Fibroblast of peridontal ligament (primary cell): ENCODE measurements around the gene TOPAZ1.

ENCODE experiments used
- DNase-seq: peaks from one replicate; pipeline ENCODE4 v3.0.0-alpha.2; 2010; ENCODE audit errors: extremely low read depth

TOPAZ1 gene

DNA sequence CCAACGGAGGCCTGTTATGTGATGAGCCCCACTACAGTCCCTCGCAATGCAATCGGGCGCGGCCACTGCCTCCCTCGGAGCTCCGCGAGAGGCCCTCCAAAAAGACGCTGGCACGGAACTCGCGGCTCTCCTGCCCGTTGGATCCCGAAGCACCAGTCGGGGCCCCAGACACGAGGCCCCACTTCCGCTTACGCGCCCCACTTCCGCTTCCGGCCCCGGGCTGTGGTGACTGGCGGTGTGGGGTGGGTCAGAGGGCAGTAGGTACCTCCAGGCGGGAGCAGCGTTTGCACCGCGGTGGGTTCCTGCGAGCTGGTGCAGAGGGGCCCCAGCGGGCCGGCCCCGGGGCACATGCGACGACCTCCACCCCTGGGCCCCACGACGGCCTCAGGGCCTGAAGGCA is at the start of gene TOPAZ1:
Gene TOPAZ1 (plus strand): TSS at position 181 of the 400 bp plus-strand sequence. CDS start 168 bp downstream, at position 349.
- no peak for DNase-seq

DNA sequence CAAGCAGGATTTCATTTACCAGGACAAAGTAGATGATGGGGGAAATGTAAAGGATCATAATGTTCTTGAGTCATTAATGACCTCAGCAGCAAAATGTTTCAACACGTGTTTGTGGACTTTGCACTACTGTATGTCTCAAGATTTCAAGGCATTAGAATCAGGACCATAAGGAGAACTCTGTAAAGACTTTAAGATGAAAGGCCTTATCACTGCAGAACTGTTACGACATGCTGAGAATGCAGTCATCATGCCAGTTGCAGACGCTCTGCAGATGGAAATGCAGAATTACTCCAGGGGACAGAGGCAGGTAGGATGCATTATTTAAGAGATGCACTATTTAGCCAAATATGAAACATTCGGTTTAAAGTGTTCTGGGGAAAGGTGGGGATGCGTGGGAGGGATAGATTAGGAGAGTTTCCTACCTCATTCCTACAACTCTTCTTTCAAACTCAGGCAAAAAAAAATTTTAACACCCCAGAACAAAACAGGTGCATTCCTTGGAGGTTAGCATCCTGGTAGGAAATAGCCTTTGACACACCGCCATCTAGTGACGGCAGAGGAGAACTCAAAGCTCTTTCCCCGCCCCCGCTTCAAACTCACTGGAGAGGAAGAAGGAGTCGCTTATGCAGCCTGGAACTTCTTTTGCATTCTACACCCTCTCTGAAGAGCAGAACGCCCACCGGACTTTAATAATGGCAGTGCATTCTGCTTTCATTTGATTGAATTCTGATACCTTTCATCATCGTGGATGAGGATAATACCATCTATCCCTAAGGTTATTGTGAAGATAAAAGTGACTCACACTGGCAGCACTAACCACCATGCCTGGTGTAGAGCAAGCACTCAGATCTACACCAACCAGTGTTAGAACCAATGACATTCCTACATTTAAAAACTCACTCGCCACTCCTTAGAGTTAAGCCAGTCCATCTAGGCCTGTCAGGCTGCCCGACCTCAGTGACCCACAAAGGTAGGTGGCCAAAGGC is 43.1 kb upstream of the TOPAZ1 start:
- peak; percentile 78 for DNase-seq

DNA sequence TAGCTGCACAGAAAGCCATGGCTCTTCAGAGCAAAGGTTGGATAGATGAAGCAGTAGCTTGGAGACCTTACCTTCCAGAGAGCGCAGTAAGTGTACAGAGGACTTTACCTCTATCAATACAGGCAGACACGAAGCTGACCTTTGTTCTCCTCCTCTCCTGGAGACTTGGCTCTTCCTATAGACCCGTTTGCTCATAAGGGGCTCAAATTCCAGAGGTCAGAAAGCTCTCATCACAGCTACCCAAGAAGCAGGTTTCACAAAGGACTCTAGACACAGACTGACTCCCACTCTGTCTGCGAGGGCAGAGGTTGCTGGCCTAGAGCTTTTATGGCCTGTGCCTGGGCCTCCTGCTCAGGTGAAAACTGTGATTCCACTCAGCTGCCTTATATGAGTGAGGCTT is 35.4 kb upstream of the TOPAZ1 start:
- no peak for DNase-seq

DNA sequence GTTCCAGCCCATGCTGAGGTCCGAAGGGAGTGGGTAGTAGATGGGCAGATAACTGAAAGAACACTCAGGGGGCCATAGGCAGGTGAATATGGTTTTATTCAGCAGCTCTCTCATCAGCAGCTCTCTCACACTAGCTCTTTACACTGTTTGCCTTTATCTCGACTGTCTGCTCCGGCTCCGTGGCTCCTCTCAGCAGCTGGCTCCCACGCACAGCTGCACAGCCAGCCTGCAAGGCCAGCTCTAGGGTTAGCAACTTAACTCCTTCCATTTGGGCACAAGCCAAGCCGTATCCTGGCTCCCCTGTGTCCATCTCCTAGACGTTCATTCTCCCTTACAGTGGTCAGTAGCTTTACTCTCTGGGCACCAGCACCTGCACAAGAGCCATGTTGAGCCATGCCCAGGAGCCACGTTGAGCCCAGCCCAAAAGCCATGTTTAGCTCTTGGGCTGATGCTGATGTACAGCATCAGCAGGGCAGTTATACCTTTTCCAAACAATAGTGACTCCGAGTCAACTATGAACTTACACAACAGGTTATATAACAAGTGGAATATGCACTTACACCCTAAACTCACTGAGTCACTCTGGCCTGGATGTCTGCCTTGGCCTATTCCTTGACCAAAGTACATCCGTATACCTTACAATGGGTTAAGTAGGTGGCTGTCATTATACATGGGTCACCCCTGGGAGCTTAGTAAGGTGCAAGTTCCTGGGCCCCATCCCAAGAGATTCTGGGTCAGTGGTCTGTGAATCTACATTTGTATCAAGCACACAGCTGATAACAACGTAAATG is 34.6 kb upstream of the TOPAZ1 start:
- DNase-seq = no peak

DNA sequence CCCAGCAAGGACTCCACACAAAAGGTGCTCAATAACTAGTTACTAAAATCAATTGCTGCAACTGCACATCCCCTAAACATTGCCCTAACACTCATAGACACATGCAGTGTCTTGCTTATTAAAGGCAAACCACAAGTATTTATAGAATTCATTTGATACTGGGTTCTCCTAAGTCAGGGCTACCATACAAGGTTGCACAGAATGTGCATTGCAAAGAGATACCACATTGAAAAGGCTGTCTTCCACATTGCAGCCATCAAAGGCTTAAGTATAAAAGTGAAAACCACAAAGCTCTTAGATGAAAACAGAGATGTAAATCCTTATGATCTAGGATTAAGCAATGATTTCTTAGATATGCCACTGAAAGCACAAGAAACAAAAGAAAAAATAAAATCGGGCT is 33.6 kb upstream of the TOPAZ1 start:
- no peak for DNase-seq

DNA sequence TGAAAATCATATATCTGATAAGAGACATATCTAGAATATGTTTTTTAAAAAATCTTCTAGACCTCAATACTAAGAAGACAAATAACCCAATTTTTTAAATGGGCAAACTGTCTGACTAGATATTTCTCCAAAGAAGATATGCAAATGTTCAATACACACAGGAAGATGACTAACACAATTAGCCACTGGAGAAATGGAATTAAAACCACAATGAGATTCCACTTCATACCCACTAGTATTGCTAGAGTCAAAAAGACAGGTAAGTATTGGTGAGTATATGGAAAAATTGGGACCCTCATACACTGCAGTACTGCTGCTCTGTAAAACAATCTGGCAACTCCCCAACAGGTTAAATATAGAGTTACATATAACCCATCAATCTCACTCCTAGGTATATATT is 33.1 kb upstream of the TOPAZ1 start:
- DNase-seq = no peak

DNA sequence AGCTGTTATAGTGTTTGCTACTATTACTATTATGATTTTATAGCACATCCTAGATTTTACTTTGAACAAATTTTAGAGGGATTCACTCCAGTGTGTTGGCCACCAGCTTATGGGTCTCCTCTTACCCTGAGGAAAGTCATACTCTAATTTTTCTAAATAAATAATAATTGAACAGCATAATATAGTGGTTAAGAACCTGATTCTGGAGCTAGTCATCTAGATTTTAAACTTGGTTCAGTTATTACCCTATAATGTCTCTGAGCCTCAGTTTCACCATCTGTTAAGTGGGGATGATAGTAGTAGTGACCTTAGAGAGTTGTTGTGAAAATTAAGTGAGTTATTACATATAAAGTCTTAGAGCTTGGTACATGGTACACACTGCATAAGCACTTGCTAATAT is 30.7 kb upstream of the TOPAZ1 start:
- DNase-seq = no peak

DNA sequence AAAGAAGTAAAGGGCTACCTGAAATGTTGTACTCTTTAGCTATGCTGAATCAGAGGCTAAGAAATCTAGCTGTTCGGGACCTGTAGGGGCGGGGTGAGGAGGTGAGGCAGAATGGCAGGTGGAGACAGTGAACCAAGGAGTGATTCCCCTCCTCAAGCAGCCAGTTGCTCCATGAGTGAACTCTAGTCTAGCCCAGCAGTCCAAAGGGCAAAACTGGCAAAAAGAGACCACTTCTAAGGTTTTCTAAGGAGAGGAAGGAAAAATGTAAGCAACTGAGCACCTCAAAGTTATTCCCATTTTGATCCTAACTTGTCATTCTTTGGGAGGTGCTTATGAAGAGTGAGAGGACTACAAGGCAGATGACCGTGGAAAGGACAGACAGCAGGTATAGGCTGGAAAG is 19.3 kb upstream of the TOPAZ1 start:
- DNase-seq = no peak

DNA sequence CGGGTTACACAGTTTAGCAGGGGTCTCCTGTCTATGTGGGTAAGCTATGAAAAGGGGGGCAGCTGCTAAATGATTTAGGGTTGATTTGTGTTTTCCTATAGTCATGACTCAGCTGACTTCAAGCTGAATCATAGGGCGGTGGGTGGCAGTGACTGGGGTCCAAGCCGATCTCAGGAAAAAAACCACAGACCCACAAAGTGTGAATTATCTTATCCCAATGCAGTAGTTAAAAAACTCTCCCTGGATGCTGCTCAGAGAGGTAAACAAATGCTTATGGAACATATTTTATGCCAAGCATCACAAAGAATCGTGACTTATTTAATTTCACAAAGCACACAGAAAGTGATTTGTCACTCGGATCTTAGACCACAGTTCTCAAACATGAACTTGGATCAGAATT is 18.4 kb upstream of the TOPAZ1 start:
- DNase-seq = peak; percentile 2

DNA sequence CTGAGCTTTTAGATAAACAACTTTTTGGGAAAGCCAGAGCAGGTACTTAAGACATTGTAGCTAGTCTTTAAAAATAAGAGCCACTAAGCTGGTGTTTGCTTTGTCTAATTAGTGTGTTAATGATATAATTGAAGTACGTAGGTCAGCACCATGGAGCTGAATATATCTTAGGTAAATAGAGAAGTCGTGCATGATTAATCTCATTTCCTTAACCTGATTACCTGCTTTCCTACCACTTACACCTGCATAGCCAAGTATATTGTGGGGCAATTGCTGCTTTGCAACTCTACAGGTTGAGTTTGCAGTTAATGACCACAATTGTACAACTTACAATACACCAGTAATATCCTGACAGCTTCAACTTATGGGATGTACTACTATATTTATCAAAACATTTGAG is 17.6 kb upstream of the TOPAZ1 start:
- no peak for DNase-seq

DNA sequence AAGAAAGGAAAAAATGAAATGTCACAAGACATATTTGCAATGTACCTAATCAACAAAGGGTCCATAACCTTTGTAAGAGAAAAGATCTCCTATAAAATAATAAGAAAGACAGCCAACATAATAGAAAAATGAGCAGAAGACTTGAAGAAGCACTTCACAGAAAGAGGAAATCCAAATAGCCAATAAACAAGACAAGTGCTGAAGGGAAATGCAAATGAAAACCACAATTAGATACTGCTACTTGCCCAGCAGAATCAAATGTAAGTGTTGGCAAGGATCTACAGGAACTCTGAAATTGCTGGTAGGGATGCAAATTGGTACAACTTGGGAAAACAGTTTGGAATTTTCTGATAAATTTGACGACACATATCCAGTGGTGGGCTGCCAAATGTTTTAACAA is 15.1 kb upstream of the TOPAZ1 start:
- no peak for DNase-seq

DNA sequence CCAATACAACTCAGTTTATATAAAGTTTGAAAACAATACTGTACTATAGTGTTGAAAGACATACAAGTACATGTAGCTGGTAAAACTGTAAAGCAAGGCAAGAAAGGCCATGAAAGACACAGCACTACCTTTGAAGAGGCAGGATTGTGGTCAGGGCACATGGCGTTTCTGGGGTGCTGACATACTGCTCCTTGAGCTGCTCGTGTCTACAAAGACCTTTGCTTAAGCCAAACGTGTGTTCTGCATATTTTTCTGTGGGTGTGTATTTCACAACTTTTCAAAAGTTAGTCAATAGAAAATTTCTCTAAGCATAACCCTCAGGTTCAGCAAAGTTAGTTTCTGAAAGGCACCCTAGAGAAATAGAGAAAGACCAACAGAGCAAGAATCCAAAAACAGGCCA is 14.1 kb upstream of the TOPAZ1 start:
- no peak for DNase-seq

DNA sequence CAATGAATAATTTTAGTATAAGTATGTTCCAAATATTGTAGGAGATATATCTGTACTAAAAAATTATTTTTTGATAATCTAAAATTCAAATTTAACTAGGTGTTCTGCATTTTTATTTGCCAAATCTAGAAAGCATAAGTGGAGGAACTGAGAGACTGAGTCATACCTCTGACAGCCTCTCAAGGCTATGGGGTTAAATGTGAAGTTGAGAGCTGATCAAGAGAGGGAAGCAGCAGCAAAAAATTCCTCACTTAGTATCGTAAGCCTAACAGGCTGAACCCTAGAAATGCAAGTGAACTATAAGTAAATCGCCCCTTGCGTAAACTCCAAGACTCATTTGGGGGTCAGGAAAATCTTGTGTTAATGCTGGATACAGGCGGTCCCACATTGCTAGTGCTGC is 12.8 kb upstream of the TOPAZ1 start:
- no peak for DNase-seq

DNA sequence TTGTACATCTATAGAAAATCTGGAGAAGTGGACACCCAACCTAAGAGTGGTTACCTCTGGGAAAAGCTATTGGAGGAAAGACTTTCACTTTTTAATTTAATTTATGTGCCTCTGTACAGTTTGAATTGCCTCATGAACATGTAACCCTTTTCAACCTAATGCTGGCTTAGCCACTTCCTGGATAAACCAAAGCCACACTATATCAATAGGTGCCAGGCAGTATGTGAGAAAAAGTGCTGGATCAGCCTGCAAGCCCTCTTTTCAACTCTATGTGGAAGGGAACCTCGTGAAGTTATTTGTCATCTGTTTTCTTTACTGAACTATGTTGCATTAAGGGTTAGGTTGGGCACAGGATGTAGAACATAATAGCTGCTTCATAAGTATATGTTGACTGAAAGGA is 9.3 kb upstream of the TOPAZ1 start:
- DNase-seq = no peak

DNA sequence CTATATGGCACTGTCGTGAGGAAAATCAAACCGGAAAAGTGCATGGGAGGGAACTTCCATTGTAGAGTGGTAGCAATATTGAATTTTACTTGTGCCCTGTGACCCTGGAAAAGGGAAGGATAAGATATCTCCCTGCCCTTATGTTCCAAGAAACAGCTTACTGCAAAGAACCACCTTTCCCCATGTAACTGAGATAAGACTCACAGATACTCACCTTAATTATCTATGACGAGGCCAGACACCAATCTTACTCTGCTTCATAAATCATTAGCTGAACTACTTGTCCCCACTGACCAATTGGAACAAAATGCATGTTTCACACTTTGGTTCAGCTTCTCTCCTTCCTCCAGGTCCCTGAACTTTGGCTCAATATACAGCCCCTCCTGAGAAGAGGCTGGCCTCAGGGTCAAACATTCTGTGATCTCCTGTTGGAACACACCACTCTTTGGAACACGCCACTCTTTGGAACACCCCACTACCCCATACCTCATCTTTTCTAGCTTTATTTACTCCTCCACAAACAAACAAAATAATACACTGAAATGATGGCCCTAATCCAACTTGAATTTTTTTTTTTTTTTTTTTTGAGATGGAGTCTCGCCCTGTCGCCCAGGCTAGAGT is 6.9 kb upstream of the TOPAZ1 start:
- DNase-seq = no peak

DNA sequence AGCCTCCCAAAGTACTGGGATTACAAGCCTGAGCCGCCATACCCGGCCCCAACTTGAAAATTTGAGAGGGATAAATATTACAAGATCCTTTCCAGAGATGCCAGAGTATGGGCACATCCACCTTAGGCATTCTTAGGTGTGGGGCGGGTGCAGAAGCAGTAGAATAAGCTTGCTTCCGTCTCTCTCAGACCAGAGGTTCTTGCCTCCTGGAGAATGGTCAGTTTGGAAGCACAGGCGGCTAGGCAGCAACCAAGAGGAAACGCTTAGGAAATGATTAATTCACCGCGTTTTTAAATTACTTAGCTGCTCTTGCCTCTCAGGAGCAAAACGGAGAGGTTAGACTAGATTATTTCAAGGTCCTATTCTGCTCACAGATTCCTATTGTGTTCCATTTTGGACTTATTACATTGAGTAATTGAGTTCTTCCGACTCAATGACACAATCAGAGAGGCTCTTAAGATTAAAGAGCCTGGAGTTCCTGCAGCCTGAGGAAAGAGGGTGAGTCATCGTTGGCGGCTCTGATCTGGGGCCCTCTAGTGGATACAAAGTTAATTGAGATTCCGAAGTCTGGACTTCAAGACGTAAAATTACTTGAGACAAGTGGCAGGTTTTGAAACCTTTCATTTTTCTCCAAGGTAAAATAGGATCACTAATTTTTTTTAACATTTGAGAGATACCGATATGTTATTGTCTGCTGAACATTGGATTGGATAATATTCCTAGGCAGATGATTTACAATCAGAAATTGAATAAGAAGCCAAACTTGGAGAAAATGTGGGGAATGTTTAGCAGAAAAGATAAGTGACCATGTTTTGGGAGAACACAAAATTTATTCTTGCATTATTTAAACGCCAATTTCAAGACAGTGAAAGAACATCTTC is 5.8 kb upstream of the TOPAZ1 start:
- peak; percentile 90 for DNase-seq

DNA sequence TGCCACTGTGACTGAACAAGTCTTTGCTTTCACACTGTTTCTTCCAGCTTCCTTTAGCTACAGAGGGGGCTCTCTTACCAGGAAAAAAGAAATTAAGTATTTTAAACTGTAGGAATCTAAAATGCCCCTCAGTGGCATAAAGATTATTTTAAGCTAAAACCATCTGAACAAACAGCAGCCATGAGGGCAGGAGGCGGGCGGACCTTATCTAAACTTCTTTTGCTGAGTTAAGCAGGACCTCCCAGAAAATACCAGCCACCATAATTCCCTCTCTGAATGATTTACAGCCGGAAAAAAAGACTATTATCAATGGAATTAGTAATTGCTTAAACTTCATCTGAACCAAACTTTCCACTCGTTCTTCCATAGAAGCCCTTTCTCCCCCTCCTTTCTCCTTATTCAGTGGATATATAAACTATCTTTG is 5.2 kb upstream of the TOPAZ1 start:
- no peak for DNase-seq

DNA sequence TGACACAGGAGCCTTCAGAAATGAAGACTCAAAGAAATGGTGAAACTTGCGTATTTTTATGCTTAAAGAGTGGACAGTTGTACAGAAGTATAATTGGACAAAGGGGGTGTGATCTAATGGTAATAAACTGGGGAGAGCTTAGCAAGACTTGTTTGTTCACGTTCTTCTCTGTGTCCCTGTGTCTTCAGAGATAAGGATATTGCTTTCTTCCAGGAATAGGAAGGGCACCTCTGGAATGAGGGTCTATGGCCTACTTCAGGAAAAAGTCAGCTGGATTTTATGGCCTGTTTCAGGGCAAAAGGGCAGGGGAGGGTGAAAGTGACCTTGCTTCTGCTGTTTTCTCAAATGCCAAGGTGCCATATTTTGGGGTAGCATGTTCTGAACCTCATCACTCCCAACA is 4.5 kb upstream of the TOPAZ1 start:
- no peak for DNase-seq

DNA sequence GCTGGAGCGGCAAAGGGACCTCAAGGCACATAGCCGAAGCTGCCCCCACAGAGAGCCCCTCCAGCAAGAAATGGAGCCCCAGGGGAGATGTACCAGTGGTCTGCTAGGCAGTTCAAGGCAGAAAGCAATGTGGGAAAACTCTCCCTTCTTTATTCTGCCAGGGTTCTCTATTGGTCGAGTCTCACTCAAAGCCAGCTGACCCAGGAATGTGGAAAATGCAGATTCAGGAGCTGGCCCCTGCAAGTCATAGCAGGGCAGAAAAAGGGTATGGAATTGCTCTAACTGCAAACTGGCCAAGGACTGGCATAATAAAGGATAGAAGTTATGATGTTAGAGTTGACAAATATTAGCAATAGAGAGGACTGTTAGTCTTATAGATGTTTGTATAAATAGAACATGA is 4.0 kb upstream of the TOPAZ1 start:
- DNase-seq = no peak

DNA sequence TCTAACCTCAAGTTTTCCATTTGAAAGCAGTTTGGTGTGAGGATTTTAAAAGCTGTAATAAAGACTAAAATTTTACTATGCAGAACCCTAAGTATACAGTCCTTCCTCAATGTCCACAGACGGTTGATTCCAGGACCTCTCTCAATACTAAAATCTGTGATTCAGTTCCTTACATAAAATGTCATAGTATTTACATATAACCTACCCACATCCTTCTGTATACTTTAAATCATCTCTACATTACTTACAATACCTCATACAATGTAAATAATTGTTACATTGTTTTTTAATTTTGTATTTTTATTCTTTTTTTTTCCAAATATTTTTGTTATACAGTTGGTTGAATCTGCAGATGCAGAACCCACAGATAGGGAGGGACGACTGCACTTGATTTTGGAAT is 2.8 kb upstream of the TOPAZ1 start:
- no peak for DNase-seq

DNA sequence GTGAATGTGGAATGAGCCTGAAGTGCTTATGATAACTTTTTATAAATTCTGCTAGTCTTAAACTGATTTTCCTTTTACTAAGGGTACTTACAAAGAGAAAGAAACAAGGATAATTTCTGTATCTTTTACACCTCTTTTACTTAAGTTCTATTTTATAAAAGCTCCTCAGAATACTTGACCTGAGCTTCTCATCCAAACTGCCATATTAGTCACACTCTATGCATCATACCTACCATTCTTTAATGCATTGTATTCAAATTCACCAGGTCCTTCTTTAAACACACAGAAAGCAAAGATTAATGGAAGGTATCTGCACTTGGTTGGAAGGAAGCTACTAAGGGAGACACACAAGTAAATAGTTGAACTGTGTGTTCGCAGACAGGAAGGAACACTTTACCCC is 1.6 kb upstream of the TOPAZ1 start:
- DNase-seq = no peak
